Ovary (tissue), 3 donors: ENCODE measurements around the gene LRRC31.

Source experiments
- CTCF ChIP-seq, 3 donors: fragments of 450-650 bp in 2 of 3; fragments of 200-600 bp in 1 of 3; IDR thresholded peaks; one replicate each; pipeline versions ENCODE4 v1.5.1 to v1.8.0; 2016 to 2022; ENCODE audit warnings: antibody characterized with exemption in 3 of 3, mild to moderate bottlenecking in 1 of 3
- POLR2A ChIP-seq: fragments of 450-650 bp; IDR thresholded peaks from one replicate; pipeline ENCODE4 v1.6.1; 2017; ENCODE audit warnings: antibody characterized with exemption, mild to moderate bottlenecking, moderate library complexity
- donor health status: DM: no; HTN: no; CAD: no.

GRCh38 chr3:169886671-169887070 is 16.9 kb upstream of the LRRC31 start:
- TF ChIP-seq CTCF (IDR thresholded peaks at IDR 0.05) = no peak
- no peak for TF ChIP-seq POLR2A
